ENCODE results near the gene NAA60. TPM values are rescaled to one million over a fixed set of nuclear protein-coding genes. Genes with fewer than 3 reads are reported as not detected.

Gene NAA60
- total RNA-seq, 1 donor from 2014 or later = 27.1 TPM

- TF ChIP-seq CTCF (IDR thresholded peaks at IDR 0.05; ENCODE audit: insufficient read depth, low read length, poor library complexity, severe bottlenecking) = no peak
- Histone ChIP-seq H3K4me3 (ENCODE audit: low read depth, low read length) (no peak overlapping the region), H3K27me3 (ENCODE audit: control insufficient read depth, insufficient read depth, low read length) (no peaks in the 10 kb centered on the region), H3K36me3 (ENCODE audit: control insufficient read depth, insufficient read depth, low read length) (peaks cover 3% of the 10 kb centered on the region)
- no peak for DNase-seq (ENCODE audit: low read depth)
Observed at GRCh38 chr16:3530371-3530914, 87.0 kb downstream of the NAA60 start.

GRCh38 chr16:3532741-3533140 lies 89.3 kb downstream of the NAA60 start:
- no peak for TF ChIP-seq CTCF (IDR thresholded peaks at IDR 0.05; ENCODE audit: insufficient read depth, low read length, poor library complexity, severe bottlenecking)
- DNase-seq (ENCODE audit: low read depth) = no peak
- Histone ChIP-seq H3K36me3 (ENCODE audit: control insufficient read depth, insufficient read depth, low read length) (peaks cover 3% of the 10 kb centered on the region), H3K27me3 (ENCODE audit: control insufficient read depth, insufficient read depth, low read length) (no peaks in the 10 kb centered on the region), H3K4me3 (ENCODE audit: low read depth, low read length) (no peak overlapping the region)

GRCh38 chr16:3534126-3534525 lies 90.6 kb downstream of the NAA60 start:
- no peak for TF ChIP-seq CTCF (IDR thresholded peaks at IDR 0.05; ENCODE audit: insufficient read depth, low read length, poor library complexity, severe bottlenecking)
- Histone ChIP-seq H3K27me3 (ENCODE audit: control insufficient read depth, insufficient read depth, low read length) (no peaks in the 10 kb centered on the region), H3K4me3 (ENCODE audit: low read depth, low read length) (no peak overlapping the region), H3K36me3 (ENCODE audit: control insufficient read depth, insufficient read depth, low read length) (peaks cover 1% of the 10 kb centered on the region)
- no peak for DNase-seq (ENCODE audit: low read depth)

GRCh38 chr16:3536271-3536731 lies 92.8 kb downstream of the NAA60 start:
- Histone ChIP-seq H3K4me3 (ENCODE audit: low read depth, low read length) (no peak overlapping the region), H3K27me3 (ENCODE audit: control insufficient read depth, insufficient read depth, low read length) (no peaks in the 10 kb centered on the region), H3K36me3 (ENCODE audit: control insufficient read depth, insufficient read depth, low read length) (peaks cover 1% of the 10 kb centered on the region)
- TF ChIP-seq CTCF (IDR thresholded peaks at IDR 0.05; ENCODE audit: insufficient read depth, low read length, poor library complexity, severe bottlenecking) = no peak
- DNase-seq (ENCODE audit: low read depth) = no peak

Other genes with a start within 250 kb of the NAA60 start
- 5.0 and 7.9 TPM in 2 replicates for gene ZNF200, start 208.5 kb upstream of the NAA60 start, total RNA-seq
- gene MEFV, start 187.0 kb upstream of the NAA60 start, total RNA-seq = 0.14 and 0.21 TPM in 2 replicates
- 42.1 and 44.5 TPM in 2 replicates for gene ZNF263, start 160.2 kb upstream of the NAA60 start, total RNA-seq
- gene TIGD7, start 138.2 kb upstream of the NAA60 start, total RNA-seq = 3.1 and 3.4 TPM in 2 replicates
- 17.8 and 19.5 TPM in 2 replicates for gene ZNF75A, start 138.2 kb upstream of the NAA60 start, total RNA-seq
- 0.08 TPM in 1 of 2 replicates, not detected in the other for gene OR2C1, start 87.8 kb upstream of the NAA60 start, total RNA-seq
- 8.1 and 12.0 TPM in 2 replicates for gene ZSCAN32, start 42.7 kb upstream of the NAA60 start, total RNA-seq
- 8.0 and 12.2 TPM in 2 replicates for gene ZNF174, start 42.5 kb upstream of the NAA60 start, total RNA-seq
- gene ZNF597, start 176 bp upstream of the NAA60 start, total RNA-seq = 1.7 and 2.9 TPM in 2 replicates
- not detected in 2 replicates for gene C16orf90, start 51.8 kb downstream of the NAA60 start, total RNA-seq
- gene CLUAP1, start 57.3 kb downstream of the NAA60 start, total RNA-seq = 20.6 and 20.9 TPM in 2 replicates
- gene NLRC3, start 133.7 kb downstream of the NAA60 start, total RNA-seq = 0.04 TPM in 1 of 2 replicates, not detected in the other
- gene SLX4, start 167.9 kb downstream of the NAA60 start, total RNA-seq = 6.4 and 7.7 TPM in 2 replicates
- gene DNASE1, start 211.0 kb downstream of the NAA60 start, total RNA-seq = 13.4 and 18.6 TPM in 2 replicates